HG03469 (cell line): ENCODE results near the gene NOS1.

Experiments
- ATAC-seq: cut with Tn5 transposase; IDR thresholded peaks from one replicate; pipeline ENCODE4 v1.9.1; 2021; ENCODE audit warnings: mild to moderate bottlenecking, moderate library complexity, moderate number of reproducible peaks; ENCODE audit not compliant: unreplicated experiment

NOS1 gene

DNA sequence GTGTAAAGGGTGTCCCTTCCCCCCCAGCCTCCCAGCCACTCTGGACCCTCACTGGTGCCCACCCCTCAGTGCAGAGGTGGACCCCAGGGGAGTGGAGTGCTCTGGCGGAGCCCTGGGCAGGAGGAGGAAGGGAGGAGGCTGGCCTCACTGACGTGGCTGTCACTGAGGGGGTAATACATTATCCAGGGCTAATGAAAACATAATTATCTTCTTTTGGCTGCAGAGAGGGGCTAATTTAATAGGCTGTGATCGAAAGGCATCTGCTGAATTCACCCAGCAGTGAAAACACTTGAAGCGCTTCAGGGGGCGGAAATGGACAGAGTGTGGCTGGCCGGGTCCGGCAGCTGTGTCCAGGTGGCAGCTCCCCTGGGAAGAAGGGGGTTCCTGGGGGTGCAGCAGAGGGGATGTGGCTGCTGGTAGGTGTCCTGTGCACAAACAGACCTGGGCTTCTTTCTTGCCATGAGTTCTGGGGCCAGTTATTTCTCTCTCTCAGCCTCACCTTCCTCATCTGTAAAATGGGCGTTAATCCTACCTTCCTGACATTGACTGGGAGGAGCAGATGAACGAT lies 3.7 kb upstream of the NOS1 start:
- no peak for ATAC-seq

DNA sequence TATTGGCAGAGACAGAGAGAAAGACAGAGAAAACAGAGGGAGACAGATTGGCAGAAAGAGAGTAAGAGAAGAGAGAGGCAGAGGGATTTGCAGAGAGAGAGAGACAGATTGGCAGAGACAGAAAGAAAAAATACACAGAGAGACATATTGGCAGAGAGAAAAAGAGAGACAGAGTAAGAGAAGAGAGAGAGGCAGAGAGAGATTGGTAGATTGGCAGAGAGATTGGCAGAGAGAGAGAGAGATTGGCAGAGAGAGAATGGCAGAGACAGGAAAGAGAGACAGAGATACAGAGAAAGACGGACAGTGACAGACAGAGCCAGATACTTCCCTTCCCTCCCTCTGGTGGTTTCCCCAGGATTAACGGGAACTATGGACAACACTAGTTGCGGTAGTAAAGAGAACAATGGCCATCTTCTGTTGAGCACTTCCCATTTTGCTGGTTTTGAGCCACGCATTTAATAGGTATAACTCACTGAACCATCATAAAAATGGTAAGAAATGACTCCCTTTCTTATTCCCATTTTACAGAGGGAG lies 2.6 kb upstream of the NOS1 start:
- ATAC-seq = no peak

DNA sequence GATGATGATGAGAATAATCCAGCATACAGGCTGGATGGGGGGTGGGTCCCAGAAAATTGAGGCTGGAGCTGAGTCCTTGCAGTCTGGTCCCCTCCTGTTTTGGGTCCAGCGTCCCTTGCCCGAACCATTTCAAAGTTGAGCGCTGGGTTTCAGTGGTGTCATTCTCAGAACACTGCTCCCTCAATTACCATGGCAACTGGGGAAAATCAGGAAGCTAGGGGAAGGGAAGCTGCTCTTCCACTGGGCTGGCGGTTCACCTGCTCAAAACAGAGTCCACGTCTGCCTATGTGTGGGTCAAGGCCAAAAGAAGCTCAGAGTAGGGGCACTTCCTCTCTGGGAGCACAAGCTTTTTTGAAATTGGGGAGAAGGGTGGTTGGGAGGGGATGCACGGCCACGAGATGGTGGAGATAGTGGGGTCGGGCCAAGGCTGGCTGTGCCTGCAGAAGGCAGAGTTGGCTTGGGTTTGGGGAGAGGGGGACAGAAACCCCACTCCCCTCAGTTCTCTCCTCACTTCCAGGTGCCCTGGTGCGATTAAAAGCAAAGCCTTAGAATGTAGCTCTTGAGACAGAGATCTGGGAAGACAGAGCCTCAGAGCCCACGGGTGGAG lies 1.7 kb upstream of the NOS1 start:
- no peak for ATAC-seq

DNA sequence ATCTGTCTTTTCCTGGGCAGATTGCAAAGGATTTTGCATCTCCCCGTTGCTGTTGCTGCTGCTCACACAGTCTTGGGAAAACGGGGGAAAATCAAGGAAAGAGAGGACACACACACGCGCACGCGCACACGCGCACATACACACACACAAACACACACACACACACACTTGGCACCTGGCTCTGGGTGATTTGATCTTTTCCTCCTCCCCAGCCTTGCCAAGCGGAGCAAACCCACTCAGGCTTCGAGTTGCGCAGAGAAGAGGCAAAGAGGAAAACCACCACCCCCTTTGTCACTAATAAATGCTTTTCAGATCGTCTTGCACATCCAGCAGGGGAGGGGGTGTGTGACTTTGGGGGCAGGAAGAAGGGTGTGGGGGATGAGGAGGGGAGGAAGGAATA lies 965 bp upstream of the NOS1 start:
- ATAC-seq = no peak

DNA sequence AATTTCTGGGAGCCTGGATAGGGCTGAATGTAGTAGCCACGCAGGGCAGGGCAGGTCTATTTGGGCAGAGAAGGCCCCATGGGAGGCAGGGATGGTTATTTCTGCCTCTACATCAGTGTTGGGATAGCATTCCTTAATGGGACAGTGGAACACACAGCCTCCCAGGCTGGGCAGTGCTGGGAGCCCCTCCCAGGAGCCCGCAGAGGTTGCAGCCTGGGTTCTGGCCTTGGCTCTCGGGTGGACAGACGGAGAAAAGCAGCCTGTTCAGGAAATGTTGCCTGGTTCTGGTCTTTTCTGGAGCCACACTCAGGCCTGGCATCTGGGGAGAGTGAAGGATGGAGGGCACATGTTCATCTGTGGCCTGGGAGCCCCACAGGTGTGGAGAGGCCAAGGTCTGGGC lies 479 bp upstream of the NOS1 start:
- no peak for ATAC-seq

DNA sequence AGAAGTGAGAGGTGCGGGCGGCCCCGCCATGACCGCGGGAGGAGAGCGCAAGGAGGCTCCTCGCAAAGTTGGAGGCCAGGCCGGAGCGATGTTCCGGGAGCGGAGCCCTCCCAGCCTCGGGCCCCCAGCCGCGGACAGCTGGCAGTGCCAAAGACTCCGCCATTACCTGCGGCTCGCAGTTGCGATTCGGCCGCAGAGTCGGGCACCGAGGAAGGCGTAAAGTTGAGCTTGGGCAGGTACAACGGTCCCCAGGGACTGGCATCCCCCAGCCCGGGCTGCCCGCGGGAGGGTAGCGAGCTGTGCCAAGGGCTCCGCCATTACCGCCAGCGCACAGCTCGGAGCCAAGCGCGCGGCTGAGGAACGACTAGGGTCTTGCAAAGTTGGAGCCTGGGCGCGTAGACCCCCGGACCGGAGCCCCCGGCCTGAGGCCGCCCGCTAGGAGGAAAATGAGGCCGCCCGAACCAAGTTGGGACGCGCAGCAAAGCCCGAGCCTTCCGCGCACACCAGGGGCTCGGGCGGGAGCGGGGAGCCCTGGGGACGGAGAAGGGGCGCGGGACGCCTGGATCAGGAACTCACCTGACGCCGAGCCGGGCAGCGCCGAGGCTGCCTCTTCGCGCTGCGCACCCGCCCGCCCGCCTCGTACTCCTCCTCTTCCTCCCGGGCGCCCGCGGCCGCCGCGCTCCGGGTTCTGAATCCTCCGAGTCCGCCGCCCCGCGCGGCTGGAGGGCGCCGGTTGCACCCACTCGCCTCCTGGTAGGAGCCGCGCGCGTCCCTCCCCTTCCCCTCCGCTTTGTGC lies 677 bp downstream of the NOS1 start:
- no peak for ATAC-seq

DNA sequence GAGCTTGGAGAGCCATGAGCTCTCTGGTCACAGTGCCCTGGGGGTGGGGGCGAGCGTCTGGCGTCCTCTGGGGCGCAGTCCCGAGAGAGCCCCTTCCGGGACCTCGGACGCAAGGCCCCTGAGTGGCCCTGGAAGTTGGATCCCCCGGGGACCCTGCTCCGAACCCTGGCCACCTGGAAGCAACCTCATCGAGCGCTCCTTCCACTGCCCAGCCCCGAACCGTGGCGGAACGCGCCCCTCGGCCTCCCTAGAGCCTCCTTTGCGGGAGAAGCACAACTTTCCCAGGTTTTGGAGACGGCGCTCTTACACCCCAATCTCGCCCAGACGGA lies 1.2 kb downstream of the NOS1 start:
- ATAC-seq = no peak

DNA sequence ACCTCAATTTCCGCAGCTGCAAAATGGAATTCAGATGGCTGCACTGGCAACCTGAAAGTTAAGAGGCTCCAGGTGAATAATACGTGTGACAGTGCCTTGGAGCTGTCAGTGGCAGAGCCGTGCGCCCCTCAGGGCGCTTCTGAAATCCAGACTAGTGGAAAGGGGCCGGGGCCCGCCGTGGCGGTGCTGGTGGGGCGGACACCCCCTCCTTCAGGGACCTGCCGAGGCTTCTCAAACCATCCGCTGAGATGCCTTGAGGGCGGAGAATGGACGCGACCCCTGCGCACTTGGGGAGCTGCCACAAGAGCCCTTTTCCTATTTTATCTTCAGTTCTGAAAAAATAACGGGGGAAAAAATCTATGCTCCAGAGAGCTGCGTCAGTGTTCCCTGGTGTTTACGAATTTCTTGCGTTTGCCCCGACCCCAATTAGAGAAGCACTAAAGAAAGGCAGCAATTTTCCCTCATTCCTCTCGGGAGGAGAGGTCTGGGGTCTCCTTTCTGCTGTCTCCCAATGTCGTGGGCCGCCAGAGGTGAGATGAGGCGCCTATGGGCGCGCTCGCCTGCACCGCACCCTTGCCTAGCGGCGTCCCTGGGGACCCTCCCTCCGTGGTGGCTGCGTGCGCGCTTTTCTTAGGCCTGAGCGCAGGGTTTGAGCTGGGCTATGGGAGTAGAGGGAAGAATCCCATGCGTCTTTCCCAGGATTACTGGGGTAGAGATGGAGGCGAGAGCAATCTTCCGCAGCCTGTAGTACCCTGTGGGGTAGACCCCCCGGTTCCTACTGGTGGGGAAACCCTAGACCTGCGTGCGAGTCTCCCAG lies 2.2 kb downstream of the NOS1 start:
- ATAC-seq = no peak

DNA sequence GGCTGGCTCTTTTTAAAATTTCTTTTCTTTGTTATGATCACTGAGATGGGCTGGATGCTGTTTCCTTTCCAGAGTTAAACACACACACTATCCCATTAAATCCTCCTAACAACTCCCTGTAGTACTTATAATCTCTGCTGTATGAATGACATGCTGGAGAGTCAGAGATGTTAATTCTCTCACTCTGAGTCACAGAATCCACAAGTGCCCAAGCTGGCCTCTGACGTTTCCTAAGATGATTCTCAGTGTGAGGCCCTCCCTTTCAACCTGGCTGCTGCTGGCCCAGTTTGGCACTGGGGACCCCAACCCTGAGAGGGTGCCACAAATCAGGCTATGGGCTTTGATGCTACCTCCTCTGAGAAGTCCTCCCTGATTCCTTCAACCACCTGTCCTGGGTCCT lies 5.4 kb downstream of the NOS1 start:
- ATAC-seq = no peak

DNA sequence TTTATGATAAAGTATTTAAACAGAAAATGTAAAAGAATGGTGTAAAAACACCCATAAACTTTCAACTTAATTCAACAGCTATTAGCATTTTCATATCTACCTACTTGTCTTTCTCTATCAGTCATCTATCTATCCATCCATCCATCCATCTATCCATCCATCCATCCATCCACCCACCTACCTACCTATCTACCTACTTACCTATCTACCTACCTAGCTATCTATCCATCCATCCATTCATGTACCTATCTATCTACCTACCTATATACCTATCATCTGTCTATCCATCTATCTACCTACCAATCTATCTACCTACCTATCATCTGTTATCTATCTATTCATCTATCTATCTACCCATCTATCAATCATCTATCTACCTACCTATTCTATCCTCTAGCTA lies 8.5 kb downstream of the NOS1 start:
- no peak for ATAC-seq

DNA sequence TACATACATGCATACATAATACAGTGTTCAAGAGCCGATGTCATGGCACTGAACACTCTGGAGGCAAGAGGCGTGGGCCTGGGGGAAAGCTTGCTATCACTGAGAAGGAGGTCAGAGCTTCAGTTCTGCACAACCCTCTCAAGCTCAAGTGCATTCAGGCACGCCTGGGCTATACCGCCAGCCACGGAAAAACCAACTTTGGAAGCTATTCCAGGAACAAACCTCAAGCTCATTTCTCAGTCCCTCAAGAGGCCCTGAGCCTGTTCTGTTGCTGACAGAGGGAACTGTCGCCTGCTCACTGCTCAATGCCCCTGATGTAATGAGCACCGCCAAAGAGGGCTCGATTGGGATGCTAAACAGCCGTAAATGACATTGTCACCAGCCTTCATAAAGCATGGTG lies 9.2 kb downstream of the NOS1 start:
- ATAC-seq = no peak

DNA sequence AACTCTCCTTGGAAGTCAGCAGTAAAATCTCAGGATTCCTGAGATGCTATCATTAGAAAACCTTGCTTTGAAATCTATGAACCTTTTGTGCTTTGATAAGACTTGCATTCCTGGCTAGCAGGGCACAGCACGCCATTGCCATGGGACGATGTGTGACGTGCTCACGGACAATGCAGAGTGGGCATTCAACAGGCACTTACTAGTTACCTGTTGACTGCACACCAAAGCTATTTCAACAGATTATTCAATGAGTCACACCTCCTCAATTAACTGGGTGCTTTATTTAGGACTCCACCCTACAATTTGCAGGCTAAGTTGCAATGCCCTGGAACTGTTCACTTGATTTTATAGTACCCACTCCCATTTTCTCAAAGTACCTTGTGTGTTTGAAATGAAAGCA lies 11.3 kb downstream of the NOS1 start:
- no peak for ATAC-seq

DNA sequence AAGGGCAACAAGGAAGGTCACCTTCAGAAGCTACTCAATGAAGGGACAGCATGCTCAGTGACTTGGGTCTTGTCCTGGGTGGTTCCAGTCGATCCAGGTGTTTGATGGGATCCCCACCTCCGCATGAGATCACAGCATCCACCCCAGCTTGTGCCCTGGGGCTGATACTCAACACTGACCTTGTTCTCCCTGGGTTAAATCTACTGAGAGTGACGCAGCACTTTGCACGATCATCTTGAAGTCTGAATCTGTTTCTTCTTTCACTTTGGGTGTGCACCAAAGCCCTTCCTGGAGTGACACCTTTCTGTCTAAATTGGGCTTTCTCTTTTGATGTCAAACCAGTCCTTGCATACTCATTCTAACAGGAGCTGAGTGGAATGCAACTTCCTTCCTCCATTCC lies 13.8 kb downstream of the NOS1 start:
- no peak for ATAC-seq

DNA sequence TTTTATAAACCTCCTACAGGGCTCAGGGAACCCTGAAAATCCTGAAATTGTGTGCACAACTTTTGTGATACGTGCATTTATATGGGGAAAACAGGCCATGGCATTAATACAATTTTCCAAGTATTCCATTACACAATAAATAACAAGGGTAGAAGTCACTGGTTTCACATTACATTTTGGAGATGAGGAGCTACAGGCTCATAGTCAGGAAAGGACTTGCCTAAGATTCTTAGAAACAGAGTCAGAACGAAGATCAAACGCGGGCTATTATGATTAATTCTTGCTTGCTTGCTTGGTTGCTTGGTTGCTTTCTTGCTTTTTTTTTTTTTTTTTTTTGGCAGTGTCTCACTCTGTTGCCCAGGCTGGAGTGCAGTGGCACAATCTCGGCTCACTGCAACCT lies 16.7 kb downstream of the NOS1 start:
- no peak for ATAC-seq

DNA sequence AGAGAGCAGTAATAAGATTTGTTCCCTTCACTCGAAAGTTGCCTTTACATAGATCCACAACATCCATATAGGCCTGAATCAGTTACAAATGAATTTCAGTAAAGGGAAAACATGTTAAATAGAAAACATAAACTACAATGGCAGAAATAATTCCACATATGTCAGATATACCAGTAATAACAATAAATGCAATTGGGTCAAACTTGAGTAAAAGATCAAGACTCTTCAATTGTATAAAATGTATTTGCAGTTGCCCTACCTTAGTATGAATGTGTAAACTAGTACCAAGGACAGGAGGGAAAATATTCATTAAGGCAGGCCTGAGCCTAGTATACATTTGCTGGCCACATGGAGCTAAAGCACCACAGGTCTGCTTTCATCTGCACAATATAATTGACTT lies 17.6 kb downstream of the NOS1 start:
- no peak for ATAC-seq

DNA sequence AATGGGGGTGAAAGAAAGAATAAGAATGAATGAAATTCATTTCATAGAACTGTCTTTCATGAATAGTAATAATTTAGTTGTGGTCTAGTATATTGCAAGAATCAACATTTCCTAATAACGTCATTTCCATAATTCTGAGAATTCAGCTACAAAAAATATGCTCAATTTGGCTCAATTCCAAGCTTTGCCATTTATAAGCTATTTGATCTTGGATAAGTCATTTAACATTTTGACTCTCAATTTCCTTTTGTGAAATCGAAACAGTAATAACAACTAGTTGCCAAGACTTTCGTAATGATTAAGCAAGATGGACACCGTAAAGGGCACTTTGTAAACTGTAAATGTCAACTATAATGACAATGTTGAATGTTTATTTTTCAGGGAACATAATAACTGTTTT lies 18.1 kb downstream of the NOS1 start:
- ATAC-seq = no peak

DNA sequence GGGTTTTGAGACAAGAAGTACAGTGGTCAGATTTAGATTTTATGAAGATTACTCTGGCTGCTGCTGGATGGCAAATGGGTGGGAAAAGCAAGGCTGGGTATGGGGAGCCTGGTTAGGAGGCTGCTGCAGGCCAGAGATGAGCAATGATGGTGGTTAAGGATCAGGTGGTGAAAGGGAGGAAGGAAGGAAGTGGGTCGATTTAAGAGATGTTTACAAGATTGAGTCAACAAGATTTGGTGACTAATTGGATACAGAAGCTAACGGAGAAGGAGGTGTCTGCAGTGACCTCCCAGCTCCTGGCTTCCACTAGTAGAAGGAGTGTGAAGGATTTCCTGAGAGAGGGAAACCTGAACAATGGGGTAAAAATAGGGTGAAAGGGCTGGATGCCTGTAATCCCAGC lies 18.7 kb downstream of the NOS1 start:
- no peak for ATAC-seq

DNA sequence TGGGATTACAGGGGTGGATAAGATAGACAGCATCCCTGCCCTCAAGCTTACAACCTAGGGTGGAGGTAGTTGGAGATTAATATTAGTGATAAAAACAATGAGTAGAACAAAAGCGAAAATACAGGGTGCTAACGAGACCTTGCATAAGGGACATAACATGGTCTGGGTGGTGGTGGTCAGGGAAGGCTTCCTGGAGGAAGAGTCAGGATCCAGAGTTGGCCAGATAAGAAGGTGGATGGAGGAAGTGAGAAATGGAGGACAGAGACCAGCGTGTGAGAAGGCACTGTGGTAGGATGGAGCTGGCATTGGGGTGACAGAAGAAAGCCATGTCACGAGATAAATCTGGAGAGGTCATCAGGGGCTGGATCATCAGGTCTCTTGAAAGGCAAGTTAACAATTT lies 19.2 kb downstream of the NOS1 start:
- no peak for ATAC-seq

DNA sequence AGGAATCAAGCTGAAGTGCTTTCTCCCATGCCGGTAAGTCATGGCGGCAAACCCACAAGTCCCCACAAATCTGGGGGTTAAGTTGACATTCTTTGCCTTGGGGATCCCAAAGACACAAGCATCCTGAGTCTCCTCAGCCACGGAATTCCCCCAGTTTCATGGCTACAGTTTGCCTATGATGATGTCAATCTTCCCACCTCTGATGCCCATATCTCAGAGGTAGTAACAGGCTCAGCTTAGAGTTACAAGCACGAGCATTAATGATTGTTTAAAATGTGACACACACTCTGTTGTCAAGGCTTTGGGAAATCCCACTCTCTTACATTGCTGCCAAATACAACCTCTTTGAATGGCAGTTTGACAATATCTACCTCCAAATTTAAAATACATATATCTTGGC lies 22.3 kb downstream of the NOS1 start:
- ATAC-seq = no peak

DNA sequence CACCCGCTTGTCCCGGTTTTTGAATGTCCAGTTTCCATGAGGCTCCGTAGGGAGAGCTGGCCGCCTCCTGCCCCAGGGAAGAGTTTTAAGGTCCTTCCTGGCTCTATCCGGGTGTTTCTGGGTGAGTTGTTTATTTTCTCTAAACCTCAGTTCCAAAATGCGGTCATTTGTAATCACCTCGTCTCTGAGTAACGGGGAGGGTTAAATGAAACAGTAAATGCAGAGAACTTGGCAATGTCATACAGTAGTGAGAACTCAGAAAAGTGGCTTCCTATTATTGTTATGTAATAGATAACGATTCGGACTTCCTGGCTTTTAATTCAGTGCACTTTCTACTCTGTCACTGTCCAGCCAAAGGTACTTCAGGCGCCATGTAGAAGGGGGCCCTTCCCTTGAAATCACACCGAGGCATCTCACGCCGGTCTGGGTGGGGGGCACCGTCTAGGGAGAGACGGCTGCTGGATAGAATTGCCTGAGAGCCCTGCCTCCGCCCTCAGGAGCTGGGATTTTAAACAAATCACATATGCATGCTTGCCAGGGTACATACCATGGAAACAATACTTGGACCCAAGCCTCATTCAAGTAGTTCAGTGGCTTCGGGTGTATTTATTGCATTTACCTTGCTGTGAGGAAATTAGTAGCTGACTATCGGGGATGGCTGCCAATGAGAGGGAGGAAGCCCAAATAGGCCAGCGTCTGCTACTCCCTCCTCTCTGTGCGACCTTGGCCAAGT lies 26.4 kb downstream of the NOS1 start:
- no peak for ATAC-seq

DNA sequence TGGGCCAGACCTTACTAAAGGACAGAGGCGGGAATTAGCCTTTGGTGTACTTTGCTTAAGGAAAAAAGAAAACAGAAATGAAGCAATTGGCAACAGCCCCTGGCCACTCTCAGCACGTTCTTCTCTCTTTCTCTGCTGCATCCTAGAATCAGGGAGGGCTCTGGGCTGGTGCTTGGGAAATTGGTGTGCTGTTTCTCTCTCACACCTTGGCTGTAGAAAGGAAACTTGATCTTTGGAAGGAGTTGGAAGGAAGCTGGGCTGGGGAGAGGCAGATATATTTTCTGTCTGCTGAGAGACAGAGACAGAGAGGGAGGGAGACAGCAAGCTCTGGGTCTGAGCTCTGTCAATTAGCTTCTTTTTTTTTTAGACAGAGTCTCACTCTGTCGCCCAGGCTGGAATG lies 27.4 kb downstream of the NOS1 start:
- no peak for ATAC-seq
